HUES64 (cell line): ENCODE data around the gene UGDH.
"Not testable (repeated sequence)": the region's sequence is repeated elsewhere in the genome, so short reads cannot be mapped to it uniquely, and the experiment has no call there.

Experiments
- H3K27ac ChIP-seq: 2 replicates; pipeline ENCODE4 v1.7.0; 2013; ENCODE audit warnings: low read depth, low read length, inconsistent platforms
- H3K27me3 ChIP-seq: 2 replicates; pipeline ENCODE4 v1.6.1; 2013; ENCODE audit warnings: mild to moderate bottlenecking, low read length; ENCODE audit not compliant: insufficient read depth
- H3K36me3 ChIP-seq: 2 replicates; pipeline ENCODE4 v1.6.1; 2013; ENCODE audit warnings: mild to moderate bottlenecking, low read length; ENCODE audit not compliant: insufficient read depth
- H3K4me1 ChIP-seq: 2 replicates; pipeline ENCODE4 v1.6.1; 2013; ENCODE audit warnings: mild to moderate bottlenecking, low read length, moderate library complexity; ENCODE audit not compliant: insufficient read depth
- H3K4me3 ChIP-seq: 2 replicates; pipeline ENCODE4 v1.5.1; 2013; ENCODE audit warnings: mild to moderate bottlenecking, low read length, moderate library complexity
- H3K9ac ChIP-seq: 2 replicates; pipeline ENCODE4 v1.6.1; 2013; ENCODE audit warnings: mild to moderate bottlenecking, low read depth, low read length
- H3K9me3 ChIP-seq: 2 replicates; pipeline ENCODE4 v1.6.1; 2013; ENCODE audit warnings: low read depth, low read length; ENCODE audit not compliant: insufficient read depth
- WGBS: fragments of 150-250, 120-280 bp; methylation state at CpG from one replicate; pipeline ENCODE4 v1.1.7; 2013; ENCODE audit warnings: missing lambda C conversion rate; 5-methylcytosine and 5-hydroxymethylcytosine counted together

The UGDH gene

GRCh38 chr4:39514266-39514665, 13.0 kb downstream of the UGDH start:
- WGBS: 97% methylated on average over 1 of the region's 1 CpG
- H3K27ac ChIP-seq, H3K9me3 ChIP-seq, H3K4me1 ChIP-seq, H3K4me3 ChIP-seq, H3K27me3 ChIP-seq, H3K9ac ChIP-seq: not testable (repeated sequence)
- H3K36me3 ChIP-seq: peaks cover 85% of the 10 kb centered on the region

GRCh38 chr4:39510348-39510929, 16.8 kb downstream of the UGDH start:
- Histone ChIP-seq H3K9me3 (no peaks in the 10 kb centered on the region), H3K36me3 (peaks cover 95% of the 10 kb centered on the region)

GRCh38 chr4:39505581-39505980, 21.7 kb downstream of the UGDH start:
- no peak overlapping the region for H3K27ac ChIP-seq
- 100% methylated on average over 1 of the region's 1 CpG for WGBS
- H3K4me3 ChIP-seq: no peak overlapping the region
- H3K4me1 ChIP-seq: no peaks in the 10 kb centered on the region
- H3K9ac ChIP-seq: no peak overlapping the region
- H3K9me3 ChIP-seq: no peaks in the 10 kb centered on the region
- no peaks in the 10 kb centered on the region for H3K27me3 ChIP-seq
- H3K36me3 ChIP-seq: peaks cover 96% of the 10 kb centered on the region

More at GRCh38 chr4:39510348-39510929, 16.8 kb downstream of the UGDH start:
- 96% methylated on average over 5 of the region's 5 CpGs for WGBS
- no peak overlapping the region for H3K9ac ChIP-seq
- no peaks in the 10 kb centered on the region for H3K4me1 ChIP-seq
- no peak overlapping the region for H3K27ac ChIP-seq
- no peak overlapping the region for H3K4me3 ChIP-seq
- H3K27me3 ChIP-seq: no peaks in the 10 kb centered on the region

DNA sequence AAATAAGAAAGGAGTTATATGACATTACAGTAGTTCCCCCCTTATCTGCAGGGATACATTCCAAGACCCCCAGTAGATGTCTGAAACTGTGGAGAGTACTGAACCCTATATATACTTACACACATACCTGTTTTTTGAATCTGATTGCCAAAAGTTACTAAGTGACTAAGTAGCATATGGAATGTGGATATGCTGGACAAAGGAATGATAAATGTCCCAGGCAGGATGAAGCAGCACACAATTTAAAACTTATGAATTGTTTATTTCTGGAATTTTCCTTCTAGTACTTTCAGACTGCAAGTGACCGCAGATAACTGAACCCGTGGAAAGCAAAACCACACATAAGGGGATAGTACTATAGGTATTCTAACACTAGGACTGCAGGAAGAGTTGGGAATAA, 22.7 kb downstream of the UGDH start:
- H3K27me3 ChIP-seq: no peaks in the 10 kb centered on the region

DNA sequence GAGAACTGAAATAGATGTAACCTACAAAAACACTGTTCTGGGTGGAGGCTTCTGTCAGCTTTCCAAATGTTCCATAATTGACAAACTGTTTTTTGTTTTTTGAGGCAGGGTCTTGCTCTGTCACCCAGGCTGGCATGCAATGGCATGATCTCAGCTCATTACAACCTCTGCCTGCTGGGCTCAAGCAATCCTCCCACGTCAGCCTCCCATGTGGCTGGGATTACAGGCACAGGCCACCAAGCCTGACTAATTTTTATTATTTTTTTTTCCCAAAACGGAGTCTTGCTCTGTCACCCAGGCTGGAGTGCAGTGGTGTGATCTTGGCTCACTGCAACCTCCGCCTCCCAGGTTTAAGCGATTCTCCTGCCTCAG, 24.6 kb downstream of the UGDH start:
- not testable (repeated sequence) for H3K9me3 ChIP-seq, H3K9ac ChIP-seq, H3K27ac ChIP-seq, H3K27me3 ChIP-seq, H3K4me3 ChIP-seq, H3K4me1 ChIP-seq
- 97% methylated on average over 4 of the region's 4 CpGs for WGBS
- H3K36me3 ChIP-seq: peaks cover 93% of the 10 kb centered on the region

More for the DNA sequence above, 22.7 kb downstream of the UGDH start:
- no peaks in the 10 kb centered on the region for H3K9me3 ChIP-seq
- 100% methylated on average over 2 of the region's 2 CpGs for WGBS
- no peak overlapping the region for H3K9ac ChIP-seq
- no peak overlapping the region for H3K27ac ChIP-seq
- no peaks in the 10 kb centered on the region for H3K4me1 ChIP-seq
- H3K4me3 ChIP-seq: no peak overlapping the region
- peaks cover 95% of the 10 kb centered on the region for H3K36me3 ChIP-seq

DNA sequence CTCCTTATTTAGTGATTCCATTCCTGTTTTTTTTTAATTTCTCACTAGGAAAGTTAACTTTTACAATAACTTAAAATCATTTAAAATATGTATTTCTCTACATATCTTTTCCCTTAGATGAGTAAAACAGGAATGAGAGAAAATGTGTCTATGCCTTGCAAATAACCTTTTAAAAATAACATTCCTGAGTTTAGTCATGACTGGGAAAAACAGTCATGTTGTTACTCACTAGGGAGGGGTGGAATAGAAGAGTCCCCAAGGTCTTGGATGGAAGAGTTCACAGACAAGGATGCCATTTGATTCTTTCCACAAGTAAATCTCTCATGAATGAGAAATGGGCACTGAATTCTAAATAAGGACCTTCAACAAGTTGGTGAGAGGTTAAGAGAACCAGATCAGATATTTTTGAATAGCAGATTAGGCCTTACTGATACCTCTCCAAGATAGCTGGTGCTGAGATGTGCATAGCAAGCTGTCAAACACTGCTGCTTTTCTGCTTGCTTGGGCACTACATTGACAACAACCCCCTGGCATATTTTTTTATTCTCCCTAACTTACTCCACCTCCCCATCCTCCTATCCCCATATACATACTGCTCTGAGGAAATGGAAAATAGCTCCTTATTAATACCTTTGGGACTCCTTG, 25.1 kb downstream of the UGDH start:
- H3K36me3 ChIP-seq: peaks cover 88% of the 10 kb centered on the region
- no peaks in the 10 kb centered on the region for H3K9me3 ChIP-seq
- no peak overlapping the region for H3K4me3 ChIP-seq
- H3K27ac ChIP-seq: no peak overlapping the region
- no peaks in the 10 kb centered on the region for H3K27me3 ChIP-seq
- no peak overlapping the region for H3K9ac ChIP-seq
- H3K4me1 ChIP-seq: no peaks in the 10 kb centered on the region

DNA sequence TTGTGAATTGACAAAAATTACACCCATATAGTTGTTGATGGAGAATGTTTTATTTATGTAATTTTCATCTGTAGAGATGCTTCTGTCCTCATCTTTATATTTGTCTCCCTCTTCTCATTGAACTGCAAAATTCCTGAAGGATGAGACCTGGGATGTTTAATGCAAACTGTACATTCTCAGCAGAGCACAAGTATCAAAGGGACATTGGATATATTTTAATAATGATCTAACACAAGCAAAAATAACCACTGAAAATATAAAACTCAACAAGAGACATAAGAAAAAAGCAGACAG, 28.6 kb downstream of the UGDH start:
- H3K4me1 ChIP-seq: no peaks in the 10 kb centered on the region

GRCh38 chr4:39497909-39498726, 29.1 kb downstream of the UGDH start:
- H3K36me3 ChIP-seq: peaks cover 49% of the 10 kb centered on the region
- no peaks in the 10 kb centered on the region for H3K9me3 ChIP-seq
- WGBS: 100% methylated on average over 1 of the region's 1 CpG
- H3K27me3 ChIP-seq: no peaks in the 10 kb centered on the region
- no peaks in the 10 kb centered on the region for H3K4me1 ChIP-seq
- H3K4me3 ChIP-seq: no peak overlapping the region
- H3K9ac ChIP-seq: no peak overlapping the region
- no peak overlapping the region for H3K27ac ChIP-seq

More for the DNA sequence above, 28.6 kb downstream of the UGDH start:
- H3K4me3 ChIP-seq: no peak overlapping the region
- no peak overlapping the region for H3K27ac ChIP-seq
- H3K27me3 ChIP-seq: no peaks in the 10 kb centered on the region
- H3K9me3 ChIP-seq: no peaks in the 10 kb centered on the region
- no peak overlapping the region for H3K9ac ChIP-seq
- H3K36me3 ChIP-seq: peaks cover 55% of the 10 kb centered on the region

- Histone ChIP-seq H3K4me1 (no peaks in the 10 kb centered on the region), H3K27ac (no peak overlapping the region), H3K9me3 (no peaks in the 10 kb centered on the region), H3K9ac (no peak overlapping the region), H3K4me3 (no peak overlapping the region), H3K27me3 (no peaks in the 10 kb centered on the region), H3K36me3 (peaks cover 27% of the 10 kb centered on the region)
- WGBS: 89% methylated on average over 4 of the region's 4 CpGs
Measured at GRCh38 chr4:39495446-39496213, 31.6 kb downstream of the UGDH start.

DNA sequence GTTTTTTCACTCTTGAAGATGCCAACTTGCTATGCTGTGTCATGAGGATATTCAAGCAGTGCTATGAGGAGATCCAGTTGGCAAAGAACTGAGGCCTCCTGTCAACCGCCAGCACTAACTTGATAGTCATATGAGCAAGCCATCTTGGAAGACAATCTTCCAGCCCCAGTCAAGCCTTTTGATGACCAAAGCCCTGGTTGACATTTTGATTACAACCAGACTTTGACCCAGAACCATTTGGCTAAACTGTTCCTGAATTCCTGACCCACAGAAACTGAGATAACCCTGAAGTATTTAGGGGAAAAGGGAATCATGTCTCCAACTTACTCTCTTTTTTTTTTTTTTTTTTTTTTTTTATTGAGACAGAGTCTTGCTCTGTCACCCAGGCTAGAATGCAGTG, 32.9 kb downstream of the UGDH start:
- Histone ChIP-seq H3K36me3 (peaks cover 15% of the 10 kb centered on the region), H3K9ac (no peak overlapping the region), H3K9me3 (no peaks in the 10 kb centered on the region), H3K27me3 (no peaks in the 10 kb centered on the region), H3K27ac (no peak overlapping the region), H3K4me1 (no peaks in the 10 kb centered on the region), H3K4me3 (no peak overlapping the region)
- 96% methylated on average over 1 of the region's 1 CpG for WGBS

GRCh38 chr4:39490322-39490721, 36.9 kb downstream of the UGDH start:
- WGBS: 94% methylated on average over 2 of the region's 2 CpGs

More at GRCh38 chr4:39490322-39490721, 36.9 kb downstream of the UGDH start:
- H3K27ac ChIP-seq: no peak overlapping the region
- H3K4me1 ChIP-seq: no peaks in the 10 kb centered on the region
- H3K9me3 ChIP-seq: no peaks in the 10 kb centered on the region
- H3K27me3 ChIP-seq: no peaks in the 10 kb centered on the region
- H3K36me3 ChIP-seq: no peaks in the 10 kb centered on the region
- no peak overlapping the region for H3K4me3 ChIP-seq
- H3K9ac ChIP-seq: no peak overlapping the region
